HepG2 (cell line): ENCODE data around the gene ESYT1. TPM values are rescaled to one million over a fixed set of nuclear protein-coding genes. Genes with fewer than 3 reads are reported as not detected.
A peak's percentile ranks its signal among the peaks of the same experiment; 100 is the strongest.

Experiments
- ATRX ChIP-seq: sonication (generic); formaldehyde crosslinking; IDR thresholded peaks from 2 replicates; pipeline ENCODE4 v1.4.0; 2020; ENCODE audit warnings: missing genetic modification reagents, borderline replicate concordance
- BATF2 ChIP-seq: sonication (generic); formaldehyde crosslinking; IDR thresholded peaks from 2 replicates; pipeline ENCODE4 v1.8.0; 2022; ENCODE audit warnings: mild to moderate bottlenecking, missing genetic modification reagents, moderate library complexity
- HDAC2 ChIP-seq: sonication (generic); formaldehyde crosslinking; IDR thresholded peaks from 2 replicates; pipeline ENCODE4 v1.4.0; 2020; ENCODE audit warnings: missing genetic modification reagents
- KDM3A ChIP-seq: IDR thresholded peaks from 2 replicates; pipeline ENCODE4 v1.6.1; 2018; ENCODE audit warnings: low read depth, missing compliant biosample characterization
- PHB2 ChIP-seq: fragments of 450-650 bp; IDR thresholded peaks from 2 replicates; pipeline ENCODE4 v1.6.1; 2018; ENCODE audit not compliant: partially characterized antibody
- RFX1 ChIP-seq: fragments of 450-650 bp; IDR thresholded peaks from 2 replicates; pipeline ENCODE4 v1.6.1; 2017
- SKIL ChIP-seq: sonication (generic); formaldehyde crosslinking; IDR thresholded peaks from 2 replicates; pipeline ENCODE4 v1.8.0; 2022; ENCODE audit warnings: missing genetic modification reagents, mild to moderate bottlenecking, moderate library complexity, borderline replicate concordance
- USF2 ChIP-seq, 2 experiments: sonication (generic) in 1 of 2; formaldehyde crosslinking in 1 of 2; IDR thresholded peaks; 2 replicates each; pipeline versions ENCODE4 v1.5.1 to v1.6.1; 2011 to 2020; ENCODE audit warnings: borderline replicate concordance in 1 of 2, low read depth in 1 of 2, low read length in 1 of 2, mild to moderate bottlenecking in 1 of 2, missing genetic modification reagents in 1 of 2, moderate library complexity in 1 of 2
- ZNF12 ChIP-seq: sonication (generic); formaldehyde crosslinking; IDR thresholded peaks from 2 replicates; pipeline ENCODE4 v1.5.0; 2020; ENCODE audit warnings: missing genetic modification reagents
- ZNF138 ChIP-seq: sonication (generic); formaldehyde crosslinking; IDR thresholded peaks from 2 replicates; pipeline ENCODE4 v1.5.0; 2020; ENCODE audit warnings: mild to moderate bottlenecking, low read depth, missing genetic modification reagents
- ZNF17 ChIP-seq: sonication (generic); formaldehyde crosslinking; IDR thresholded peaks from 2 replicates; pipeline ENCODE4 v1.5.0; 2020; ENCODE audit warnings: mild to moderate bottlenecking, missing genetic modification reagents
- ZNF260 ChIP-seq: sonication (generic); formaldehyde crosslinking; IDR thresholded peaks from 2 replicates; pipeline ENCODE4 v1.4.0; 2020; ENCODE audit warnings: missing genetic modification reagents, low read depth, mild to moderate bottlenecking, borderline replicate concordance
- ZNF3 ChIP-seq: IDR thresholded peaks from 2 replicates; pipeline ENCODE4 v1.7.0; 2017; ENCODE audit warnings: inconsistent platforms
- ZNF414 ChIP-seq: sonication (generic); formaldehyde crosslinking; IDR thresholded peaks from 2 replicates; pipeline ENCODE4 v1.5.0; 2020; ENCODE audit warnings: missing genetic modification reagents
- ZNF512B ChIP-seq: sonication (generic); formaldehyde crosslinking; IDR thresholded peaks from 2 replicates; pipeline ENCODE4 v1.5.1; 2020; ENCODE audit warnings: missing genetic modification reagents, mild to moderate bottlenecking, borderline replicate concordance
- ZNF598 ChIP-seq: sonication (generic); formaldehyde crosslinking; IDR thresholded peaks from 2 replicates; pipeline ENCODE4 v1.5.1; 2020; ENCODE audit warnings: mild to moderate bottlenecking, missing genetic modification reagents, borderline replicate concordance
- ZNF629 ChIP-seq: sonication (generic); formaldehyde crosslinking; conservative IDR thresholded peaks from 2 replicates; pipeline ENCODE4 v1.5.0; 2020; ENCODE audit warnings: missing genetic modification reagents
- ZNF788 ChIP-seq: sonication (generic); formaldehyde crosslinking; IDR thresholded peaks from 2 replicates; pipeline ENCODE4 v1.5.0; 2020; ENCODE audit warnings: mild to moderate bottlenecking, missing genetic modification reagents, borderline replicate concordance
- ZNF850 ChIP-seq: sonication (generic); formaldehyde crosslinking; conservative IDR thresholded peaks from 2 replicates; pipeline ENCODE4 v1.9.0; 2021; ENCODE audit warnings: mild to moderate bottlenecking, missing genetic modification reagents
- polyA plus RNA-seq, 8 experiments: library from polyadenylated mRNA; depleted of rRNA in 3 of 8; stranded (reverse) in 7 of 8; unstranded in 1 of 8; fragments of >200 nt; fragmentation: Illumina TruSeq in 4 of 8; extraction: Trizol in 4 of 8; gene quantifications; 2 replicates each; pipeline versions ENCODE4 v1.2.1 to v1.2.3, GENCODE V29; 2011 to 2016; ENCODE audit warnings: low read depth in 4 of 8, missing spikeins in 1 of 8, mixed read lengths in 1 of 8; ENCODE audit not compliant: insufficient read depth in 1 of 8
- total RNA-seq, 5 experiments: library from RNA; depleted of rRNA; stranded (reverse); fragments of >200 nt; fragmentation: Illumina TruSeq; extraction: Trizol; gene quantifications; 2 replicates each; pipeline ENCODE4 v1.2.3, GENCODE V29; 2016; ENCODE audit warnings: low read depth in 1 of 5

The ESYT1 gene
- total and polyA plus RNA-seq, 2 of the 13 experiments (the other 11 are each of a cell fraction or from before 2014, with no cell fraction given): 66.9 to 71.0 TPM

- no peak; the same call in 1 of the 2 replicates for TF ChIP-seq ZNF3 (CRISPR knock-in tag)
- peak; percentile 51; the same call in 1 of the 2 replicates for TF ChIP-seq BATF2 (CRISPR knock-in tag)
- peak; percentile 81; the same call in 1 of the 2 replicates for TF ChIP-seq ZNF138 (CRISPR knock-in tag)
- TF ChIP-seq ZNF414 (CRISPR knock-in tag): 0 out of 2 replicates have a peak, but pooled peaks have one; percentile 29
- TF ChIP-seq ZNF850 (CRISPR knock-in tag): no peak
- TF ChIP-seq ZNF12 (CRISPR knock-in tag): peak; percentile 88
- no peak for TF ChIP-seq PHB2
- TF ChIP-seq HDAC2 (CRISPR knock-in tag): peak; percentile 98
- TF ChIP-seq ZNF260: no peak
- no peak for TF ChIP-seq ZNF17 (CRISPR knock-in tag)
- peak; percentile 99 for TF ChIP-seq SKIL (CRISPR knock-in tag)
- TF ChIP-seq RFX1: no peak
- peak; percentile 82 for TF ChIP-seq USF2 (IDR thresholded peaks at IDR 0.05; ENCODE audit: low read depth, low read length)
- peak; percentile 90; the same call in 1 of the 2 replicates for TF ChIP-seq USF2 (CRISPR knock-in tag; IDR thresholded peaks at IDR 0.05; ENCODE audit: borderline replicate concordance)
- TF ChIP-seq ZNF512B (CRISPR knock-in tag): no peak; the same call in 1 of the 2 replicates
- TF ChIP-seq ATRX (CRISPR knock-in tag): no peak
- TF ChIP-seq ZNF629 (CRISPR knock-in tag): peak; percentile 78
- peak; percentile 97 for TF ChIP-seq ZNF788
- TF ChIP-seq KDM3A: peak; percentile 94; the same call in 1 of the 2 replicates
- peak; percentile 72; the same call in 1 of the 2 replicates for TF ChIP-seq ZNF598 (CRISPR knock-in tag)
These were observed 46.4 kb upstream of the ESYT1 start (continued) for GRCh38 chr12:56081393-56082347.
